ENCODE measurements around the gene IKZF3. TPM values are rescaled to one million over a fixed set of nuclear protein-coding genes. Genes with fewer than 3 reads are reported as not detected.
"Not testable (repeated sequence)": the region's sequence is repeated elsewhere in the genome, so short reads cannot be mapped to it uniquely, and the experiment has no call there.

IKZF3 gene
- total RNA-seq, 1 donor from 2014 or later: 0.52 TPM

DNA sequence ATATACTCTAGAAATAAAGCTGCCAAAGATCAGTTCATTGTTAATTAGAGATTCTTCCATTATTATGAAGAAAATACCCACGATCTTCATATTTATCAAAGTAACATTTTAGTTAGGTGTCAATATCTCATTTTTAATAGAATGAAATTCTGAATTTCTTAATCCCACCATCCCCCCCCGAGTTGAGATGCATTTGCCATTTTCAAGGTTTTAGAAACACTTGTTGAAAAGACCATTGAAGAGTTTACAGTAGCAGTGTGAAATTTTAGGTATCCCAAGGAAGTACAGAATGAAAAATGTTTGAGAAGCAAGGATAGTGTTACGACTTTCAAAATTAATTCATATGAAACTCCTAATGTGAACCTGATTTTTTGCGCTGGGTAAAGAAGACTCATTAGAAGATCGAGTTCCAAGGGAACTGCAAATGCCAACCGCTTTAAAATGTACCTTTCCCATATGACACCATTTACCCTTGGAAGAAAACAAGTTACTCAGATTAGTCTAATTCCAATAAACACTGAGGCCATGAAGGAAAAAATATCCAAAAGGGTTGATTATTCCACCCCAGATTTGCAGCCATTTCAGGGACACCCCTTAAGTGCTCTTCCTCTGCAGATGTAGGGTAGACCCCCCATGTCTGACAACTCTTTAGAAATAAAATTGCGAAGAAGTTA lies 731 bp downstream of the IKZF3 start:
- no peak overlapping the region for H3K4me3 ChIP-seq (ENCODE audit: low read length in 3 of 3)
- H3K9ac ChIP-seq (ENCODE audit: low read depth in 1 of 3, low read length in 3 of 3): no peak overlapping the region
- no peaks in the 10 kb centered on the region for H3K36me3 ChIP-seq (ENCODE audit: control insufficient read depth in 3 of 3, insufficient read depth in 3 of 3, low read length in 3 of 3)
- H3K27ac ChIP-seq (ENCODE audit: low read depth, low read length): no peak overlapping the region
- H3K9me3 ChIP-seq (ENCODE audit: control insufficient read depth in 3 of 3, low read length in 3 of 3): peaks cover 0 to 9% (median 2%) of the 10 kb centered on the region in 3 donors
- peaks cover 0 to 4% (median 3%) of the 10 kb centered on the region in 3 donors for H3K4me1 ChIP-seq (ENCODE audit: control insufficient read depth in 3 of 3, insufficient read depth in 3 of 3, low read length in 3 of 3)
- H3K27me3 ChIP-seq (ENCODE audit: control insufficient read depth in 3 of 3, insufficient read depth in 3 of 3, low read length in 3 of 3): peaks cover 63 to 71% (median 69%) of the 10 kb centered on the region in 3 donors

DNA sequence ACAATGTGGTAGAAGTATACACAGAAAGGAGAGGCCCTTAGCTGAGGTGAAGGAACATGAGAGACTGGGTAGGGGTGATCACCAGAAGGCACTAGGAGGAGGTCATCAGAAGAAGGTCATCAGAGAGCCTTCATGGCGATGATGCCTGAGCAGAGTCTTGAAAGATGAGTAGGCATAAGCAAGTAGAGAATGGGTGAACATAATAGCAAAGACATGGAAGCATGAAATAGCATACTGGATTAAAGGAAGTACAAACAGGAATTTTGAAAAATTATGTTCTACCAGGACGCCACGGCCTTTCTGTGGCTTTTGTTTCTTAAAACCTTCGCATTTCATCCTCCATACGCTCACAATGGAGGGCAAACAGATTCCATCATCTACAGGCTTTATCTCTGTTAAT lies 2.9 kb downstream of the IKZF3 start:
- no peaks in the 10 kb centered on the region for H3K36me3 ChIP-seq (ENCODE audit: control insufficient read depth in 3 of 3, insufficient read depth in 3 of 3, low read length in 3 of 3)
- no peak overlapping the region for H3K4me3 ChIP-seq (ENCODE audit: low read length in 3 of 3)
- H3K9me3 ChIP-seq (ENCODE audit: control insufficient read depth in 3 of 3, low read length in 3 of 3): no peaks in the 10 kb centered on the region
- H3K27ac ChIP-seq (ENCODE audit: low read depth, low read length): no peak overlapping the region
- peaks cover 0 to 4% (median 3%) of the 10 kb centered on the region in 3 donors for H3K4me1 ChIP-seq (ENCODE audit: control insufficient read depth in 3 of 3, insufficient read depth in 3 of 3, low read length in 3 of 3)
- no peak overlapping the region for H3K9ac ChIP-seq (ENCODE audit: low read depth in 1 of 3, low read length in 3 of 3)
- H3K27me3 ChIP-seq (ENCODE audit: control insufficient read depth in 3 of 3, insufficient read depth in 3 of 3, low read length in 3 of 3): peaks cover 44 to 53% (median 50%) of the 10 kb centered on the region in 3 donors

DNA sequence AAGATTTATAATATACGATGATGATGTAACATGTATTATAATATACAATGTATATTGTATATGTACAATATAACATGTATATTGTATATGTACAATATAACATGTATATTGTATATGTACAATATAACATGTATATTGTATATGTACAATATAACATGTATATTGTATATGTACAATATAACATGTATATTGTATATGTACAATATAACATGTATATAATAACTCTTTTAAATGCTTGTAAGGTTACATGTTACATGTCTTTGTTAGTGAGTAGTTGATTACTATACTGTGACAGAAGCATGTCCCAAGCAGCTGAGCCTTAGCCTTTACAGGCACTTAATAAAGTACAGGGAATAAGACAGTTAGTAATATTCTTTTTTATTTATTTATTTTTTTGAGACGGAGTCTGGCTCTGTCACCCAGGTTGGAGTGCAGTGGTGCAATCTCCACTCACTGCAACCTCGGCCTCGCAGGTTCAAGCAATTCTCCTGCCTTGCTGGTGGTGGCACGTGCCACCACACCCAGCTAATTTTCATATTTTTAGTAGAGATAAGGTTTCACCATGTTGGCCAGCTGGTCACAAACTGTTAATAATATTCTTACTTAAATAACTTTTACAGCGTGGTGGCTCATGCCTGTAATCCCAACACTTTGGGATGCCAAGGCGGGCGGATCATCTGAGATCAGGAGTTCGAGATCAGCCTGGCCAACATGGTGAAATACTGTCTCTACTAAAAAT lies 8.0 kb downstream of the IKZF3 start:
- not testable (repeated sequence) for H3K4me1 ChIP-seq (ENCODE audit: control insufficient read depth in 3 of 3, insufficient read depth in 3 of 3, low read length in 3 of 3); H3K36me3 ChIP-seq (ENCODE audit: control insufficient read depth in 3 of 3, insufficient read depth in 3 of 3, low read length in 3 of 3); H3K9ac ChIP-seq (ENCODE audit: low read depth in 1 of 3, low read length in 3 of 3); H3K4me3 ChIP-seq (ENCODE audit: low read length in 3 of 3); H3K9me3 ChIP-seq (ENCODE audit: control insufficient read depth in 3 of 3, low read length in 3 of 3); H3K27ac ChIP-seq (ENCODE audit: low read depth, low read length)
- H3K27me3 ChIP-seq (ENCODE audit: control insufficient read depth in 3 of 3, insufficient read depth in 3 of 3, low read length in 3 of 3): peaks cover 9 to 16% (median 10%) of the 10 kb centered on the region in 3 donors

DNA sequence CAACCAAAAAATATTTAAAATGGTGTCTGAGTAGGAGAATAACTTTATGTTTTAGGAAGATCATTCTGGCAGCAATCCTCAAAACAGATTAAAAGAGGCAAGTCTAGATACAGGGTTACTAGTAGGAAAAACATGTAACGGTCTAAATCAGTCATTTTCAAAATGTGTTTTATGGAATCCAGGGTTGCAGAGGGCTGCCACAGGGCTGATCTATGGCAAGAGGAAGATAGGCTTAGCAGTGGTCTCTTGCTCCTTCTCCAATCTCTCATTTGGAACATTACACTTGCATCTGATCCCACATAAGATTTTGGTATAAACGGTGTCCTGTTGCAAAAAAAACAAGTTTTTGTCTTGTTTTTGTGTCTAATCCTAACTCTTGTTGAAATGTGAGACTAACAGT lies 9.2 kb downstream of the IKZF3 start:
- Histone ChIP-seq H3K9me3 (ENCODE audit: control insufficient read depth in 3 of 3, low read length in 3 of 3) (no peaks in the 10 kb centered on the region), H3K27me3 (ENCODE audit: control insufficient read depth in 3 of 3, insufficient read depth in 3 of 3, low read length in 3 of 3) (peaks cover 5 to 8% (median 7%) of the 10 kb centered on the region in 3 donors), H3K4me1 (ENCODE audit: control insufficient read depth in 3 of 3, insufficient read depth in 3 of 3, low read length in 3 of 3) (no peaks in the 10 kb centered on the region), H3K36me3 (ENCODE audit: control insufficient read depth in 3 of 3, insufficient read depth in 3 of 3, low read length in 3 of 3) (no peaks in the 10 kb centered on the region), H3K9ac (ENCODE audit: low read depth in 1 of 3, low read length in 3 of 3) (no peak overlapping the region), H3K27ac (ENCODE audit: low read depth, low read length) (no peak overlapping the region), H3K4me3 (ENCODE audit: low read length in 3 of 3) (no peak overlapping the region)

DNA sequence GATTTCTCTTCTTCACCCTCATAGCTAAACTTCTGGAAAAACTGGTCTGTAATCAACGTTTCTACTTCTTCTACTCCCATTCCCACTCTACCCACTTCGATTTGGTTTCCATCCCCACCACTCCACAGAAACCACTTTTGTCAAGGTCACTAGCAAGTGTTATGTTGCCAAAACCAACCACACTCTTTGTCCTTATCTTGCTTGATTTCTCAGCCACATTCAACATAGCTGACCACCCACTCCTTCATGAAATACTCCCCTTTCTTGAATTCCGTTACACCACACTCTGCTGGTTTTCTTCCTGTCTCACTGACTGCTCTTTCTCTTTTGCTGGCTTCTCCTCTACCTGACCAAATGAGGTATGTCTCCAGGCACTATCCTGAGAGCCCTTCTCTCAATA lies 11.9 kb downstream of the IKZF3 start:
- peaks cover 0 to 14% (median 3%) of the 10 kb centered on the region in 3 donors for H3K27me3 ChIP-seq (ENCODE audit: control insufficient read depth in 3 of 3, insufficient read depth in 3 of 3, low read length in 3 of 3)
- H3K36me3 ChIP-seq (ENCODE audit: control insufficient read depth in 3 of 3, insufficient read depth in 3 of 3, low read length in 3 of 3): no peaks in the 10 kb centered on the region
- no peaks in the 10 kb centered on the region for H3K4me1 ChIP-seq (ENCODE audit: control insufficient read depth in 3 of 3, insufficient read depth in 3 of 3, low read length in 3 of 3)
- no peak overlapping the region for H3K9ac ChIP-seq (ENCODE audit: low read depth in 1 of 3, low read length in 3 of 3)
- no peak overlapping the region for H3K4me3 ChIP-seq (ENCODE audit: low read length in 3 of 3)
- H3K9me3 ChIP-seq (ENCODE audit: control insufficient read depth in 3 of 3, low read length in 3 of 3): no peaks in the 10 kb centered on the region
- no peak overlapping the region for H3K27ac ChIP-seq (ENCODE audit: low read depth, low read length)

DNA sequence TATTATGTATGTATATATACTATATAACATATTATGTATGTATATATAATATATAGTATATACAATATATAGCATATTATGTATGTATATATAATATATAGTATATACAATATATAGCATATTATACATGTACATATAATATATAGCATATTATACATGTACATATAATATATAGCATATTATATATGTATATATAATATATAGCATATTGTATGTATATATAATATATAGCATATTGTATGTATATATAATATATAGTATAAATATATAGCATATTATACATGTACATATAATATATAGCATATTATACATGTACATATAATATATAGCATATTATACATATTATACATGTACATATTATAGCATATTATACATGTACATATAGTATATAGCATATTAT lies 13.9 kb downstream of the IKZF3 start:
- H3K4me1 ChIP-seq (ENCODE audit: control insufficient read depth in 3 of 3, insufficient read depth in 3 of 3, low read length in 3 of 3); H3K4me3 ChIP-seq (ENCODE audit: low read length in 3 of 3); H3K9ac ChIP-seq (ENCODE audit: low read depth in 1 of 3, low read length in 3 of 3); H3K36me3 ChIP-seq (ENCODE audit: control insufficient read depth in 3 of 3, insufficient read depth in 3 of 3, low read length in 3 of 3); H3K9me3 ChIP-seq (ENCODE audit: control insufficient read depth in 3 of 3, low read length in 3 of 3); H3K27ac ChIP-seq (ENCODE audit: low read depth, low read length): not testable (repeated sequence)
- H3K27me3 ChIP-seq (ENCODE audit: control insufficient read depth in 3 of 3, insufficient read depth in 3 of 3, low read length in 3 of 3): peaks cover 0 to 14% (median 3%) of the 10 kb centered on the region in 3 donors

DNA sequence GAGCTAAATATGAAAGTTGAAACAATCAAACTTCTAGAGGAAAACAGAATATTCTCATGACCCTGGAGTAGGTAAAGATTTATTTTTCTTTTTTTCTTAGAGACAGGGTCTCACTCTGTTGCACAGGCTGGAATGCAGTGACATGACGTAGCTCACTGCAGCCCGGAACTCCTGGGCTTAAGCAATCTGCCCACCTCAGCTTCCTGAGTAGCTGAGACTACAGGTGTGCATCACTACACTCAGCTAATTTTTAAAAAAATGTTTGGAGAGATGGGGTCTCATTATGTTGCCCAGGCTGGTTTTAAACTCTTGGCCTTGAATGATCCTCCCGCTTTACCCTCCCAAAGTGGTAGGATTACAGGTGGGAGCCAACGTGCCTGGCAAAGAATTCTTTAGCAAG lies 15.5 kb downstream of the IKZF3 start:
- H3K4me3 ChIP-seq (ENCODE audit: low read length in 3 of 3): no peak overlapping the region
- H3K9ac ChIP-seq (ENCODE audit: low read depth in 1 of 3, low read length in 3 of 3): no peak overlapping the region
- no peaks in the 10 kb centered on the region for H3K9me3 ChIP-seq (ENCODE audit: control insufficient read depth in 3 of 3, low read length in 3 of 3)
- H3K27me3 ChIP-seq (ENCODE audit: control insufficient read depth in 3 of 3, insufficient read depth in 3 of 3, low read length in 3 of 3): peaks cover 0 to 14% (median 3%) of the 10 kb centered on the region in 3 donors
- no peaks in the 10 kb centered on the region for H3K4me1 ChIP-seq (ENCODE audit: control insufficient read depth in 3 of 3, insufficient read depth in 3 of 3, low read length in 3 of 3)
- H3K36me3 ChIP-seq (ENCODE audit: control insufficient read depth in 3 of 3, insufficient read depth in 3 of 3, low read length in 3 of 3): no peaks in the 10 kb centered on the region
- no peak overlapping the region for H3K27ac ChIP-seq (ENCODE audit: low read depth, low read length)

DNA sequence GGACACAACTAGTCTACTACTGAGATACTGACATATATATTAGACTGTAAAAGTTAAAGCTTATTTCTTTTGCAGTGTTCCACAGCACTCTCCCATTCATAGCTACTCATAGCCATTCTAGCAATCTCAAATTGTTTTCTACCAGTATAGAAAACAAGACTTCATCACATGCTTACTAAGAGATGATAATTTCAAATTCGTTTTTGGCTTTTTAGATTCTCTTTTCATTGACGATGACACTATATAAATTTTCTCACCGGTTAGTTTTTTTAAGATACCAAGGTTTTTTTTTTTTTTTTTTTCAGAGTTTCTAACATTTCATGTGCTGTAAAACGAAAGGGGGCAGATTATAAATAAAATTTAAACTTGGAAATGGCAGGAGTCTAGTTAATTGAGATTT lies 17.9 kb downstream of the IKZF3 start:
- H3K27me3 ChIP-seq (ENCODE audit: control insufficient read depth in 3 of 3, insufficient read depth in 3 of 3, low read length in 3 of 3): peaks cover 3 to 14% (median 5%) of the 10 kb centered on the region in 3 donors
- no peak overlapping the region for H3K27ac ChIP-seq (ENCODE audit: low read depth, low read length)

DNA sequence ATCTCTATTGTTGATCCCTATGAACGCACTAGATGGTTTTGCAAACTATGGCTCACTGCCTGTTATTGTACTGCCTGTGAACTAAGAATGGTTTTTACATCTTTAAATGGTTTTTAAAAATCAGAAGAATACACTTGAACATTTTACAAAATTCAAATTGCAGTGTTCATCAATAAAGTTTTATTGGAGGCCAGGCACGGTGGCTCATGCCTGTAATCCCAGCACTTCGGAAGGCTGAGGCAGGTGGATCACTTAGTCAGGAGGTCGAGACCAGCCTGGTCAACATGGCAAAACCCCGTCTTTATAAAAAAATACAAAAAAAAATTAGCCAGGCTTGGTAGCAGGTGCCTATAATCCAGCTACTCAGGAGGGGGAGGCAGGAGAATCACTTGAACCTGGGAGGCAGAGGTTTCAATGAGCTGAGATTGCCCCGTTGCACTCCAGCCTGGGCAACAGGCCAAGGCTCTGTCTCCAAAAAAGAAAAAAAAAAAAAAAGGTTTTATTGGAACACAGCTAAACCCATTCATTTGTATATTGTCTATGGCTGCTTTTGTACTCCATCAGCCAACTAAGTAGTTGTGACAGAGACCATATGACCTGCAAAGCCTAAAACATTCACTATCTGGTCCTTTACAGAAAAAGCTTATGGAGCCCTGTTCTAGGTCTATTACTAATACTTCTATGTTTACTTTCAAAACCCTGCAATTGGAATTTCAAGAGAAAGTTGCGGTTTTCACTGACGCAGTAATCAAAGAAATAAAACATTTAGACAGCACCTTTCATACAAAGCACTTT lies 18.9 kb downstream of the IKZF3 start:
- H3K9me3 ChIP-seq (ENCODE audit: control insufficient read depth in 3 of 3, low read length in 3 of 3): no peaks in the 10 kb centered on the region
- no peaks in the 10 kb centered on the region for H3K4me1 ChIP-seq (ENCODE audit: control insufficient read depth in 3 of 3, insufficient read depth in 3 of 3, low read length in 3 of 3)
- no peaks in the 10 kb centered on the region for H3K36me3 ChIP-seq (ENCODE audit: control insufficient read depth in 3 of 3, insufficient read depth in 3 of 3, low read length in 3 of 3)
- H3K27ac ChIP-seq (ENCODE audit: low read depth, low read length): no peak overlapping the region
- H3K27me3 ChIP-seq (ENCODE audit: control insufficient read depth in 3 of 3, insufficient read depth in 3 of 3, low read length in 3 of 3): peaks cover 5 to 21% (median 6%) of the 10 kb centered on the region in 3 donors
- no peak overlapping the region for H3K4me3 ChIP-seq (ENCODE audit: low read length in 3 of 3)
- H3K9ac ChIP-seq (ENCODE audit: low read depth in 1 of 3, low read length in 3 of 3): no peak overlapping the region

More for the DNA sequence above, 17.9 kb downstream of the IKZF3 start:
- no peak overlapping the region for H3K4me3 ChIP-seq (ENCODE audit: low read length in 3 of 3)
- H3K9ac ChIP-seq (ENCODE audit: low read depth in 1 of 3, low read length in 3 of 3): no peak overlapping the region
- H3K9me3 ChIP-seq (ENCODE audit: control insufficient read depth in 3 of 3, low read length in 3 of 3): no peaks in the 10 kb centered on the region
- H3K36me3 ChIP-seq (ENCODE audit: control insufficient read depth in 3 of 3, insufficient read depth in 3 of 3, low read length in 3 of 3): no peaks in the 10 kb centered on the region
- no peaks in the 10 kb centered on the region for H3K4me1 ChIP-seq (ENCODE audit: control insufficient read depth in 3 of 3, insufficient read depth in 3 of 3, low read length in 3 of 3)

Data from skeletal muscle tissue (tissue), 4 donors.